ENCODE data around the gene RMND1.

The RMND1 gene

DNA sequence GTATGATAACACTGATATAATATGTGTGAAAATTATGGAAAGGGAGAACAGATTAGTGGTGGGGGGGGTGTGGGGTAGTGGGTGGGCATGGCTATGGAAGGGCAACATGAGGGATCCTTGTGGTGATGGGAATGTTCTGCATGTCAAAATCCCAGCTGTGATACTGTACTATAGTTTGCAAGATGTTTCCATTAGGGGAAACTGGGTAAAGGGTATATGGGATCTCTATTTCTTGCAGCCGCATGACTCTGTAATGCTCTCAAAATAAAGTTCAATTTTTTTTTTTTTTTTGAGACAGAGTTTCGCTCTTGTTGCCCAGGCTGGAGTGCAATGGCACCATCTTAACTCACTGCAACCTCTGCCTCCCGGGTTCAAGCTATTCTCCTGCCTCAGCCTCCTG is 74.8 kb downstream of the RMND1 start:
- Histone ChIP-seq H3K4me3 (replicated peaks; ENCODE audit: insufficient read depth, low read length) (no peak overlapping the region), H3K27me3 (ENCODE audit: insufficient read depth, poor library complexity, severe bottlenecking) (no peaks in the 10 kb centered on the region), H3K27ac (replicated peaks) (no peak overlapping the region)
- TF ChIP-seq, protein P1, sequence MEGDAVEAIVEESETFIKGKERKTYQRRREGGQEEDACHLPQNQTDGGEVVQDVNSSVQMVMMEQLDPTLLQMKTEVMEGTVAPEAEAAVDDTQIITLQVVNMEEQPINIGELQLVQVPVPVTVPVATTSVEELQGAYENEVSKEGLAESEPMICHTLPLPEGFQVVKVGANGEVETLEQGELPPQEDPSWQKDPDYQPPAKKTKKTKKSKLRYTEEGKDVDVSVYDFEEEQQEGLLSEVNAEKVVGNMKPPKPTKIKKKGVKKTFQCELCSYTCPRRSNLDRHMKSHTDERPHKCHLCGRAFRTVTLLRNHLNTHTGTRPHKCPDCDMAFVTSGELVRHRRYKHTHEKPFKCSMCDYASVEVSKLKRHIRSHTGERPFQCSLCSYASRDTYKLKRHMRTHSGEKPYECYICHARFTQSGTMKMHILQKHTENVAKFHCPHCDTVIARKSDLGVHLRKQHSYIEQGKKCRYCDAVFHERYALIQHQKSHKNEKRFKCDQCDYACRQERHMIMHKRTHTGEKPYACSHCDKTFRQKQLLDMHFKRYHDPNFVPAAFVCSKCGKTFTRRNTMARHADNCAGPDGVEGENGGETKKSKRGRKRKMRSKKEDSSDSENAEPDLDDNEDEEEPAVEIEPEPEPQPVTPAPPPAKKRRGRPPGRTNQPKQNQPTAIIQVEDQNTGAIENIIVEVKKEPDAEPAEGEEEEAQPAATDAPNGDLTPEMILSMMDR (IDR thresholded peaks at IDR 0.05; ENCODE audit: insufficient read depth, low read length), result no peak
- TF ChIP-seq POLR2AphosphoS5 (IDR thresholded peaks at IDR 0.05; ENCODE audit: low read depth) (no peak), SPI1 (IDR thresholded peaks at IDR 0.05; ENCODE audit: borderline replicate concordance, low read depth) (no peak), GABPA (IDR thresholded peaks at IDR 0.05; ENCODE audit: low read depth) (no peak)
- TF ChIP-seq, protein P2, sequence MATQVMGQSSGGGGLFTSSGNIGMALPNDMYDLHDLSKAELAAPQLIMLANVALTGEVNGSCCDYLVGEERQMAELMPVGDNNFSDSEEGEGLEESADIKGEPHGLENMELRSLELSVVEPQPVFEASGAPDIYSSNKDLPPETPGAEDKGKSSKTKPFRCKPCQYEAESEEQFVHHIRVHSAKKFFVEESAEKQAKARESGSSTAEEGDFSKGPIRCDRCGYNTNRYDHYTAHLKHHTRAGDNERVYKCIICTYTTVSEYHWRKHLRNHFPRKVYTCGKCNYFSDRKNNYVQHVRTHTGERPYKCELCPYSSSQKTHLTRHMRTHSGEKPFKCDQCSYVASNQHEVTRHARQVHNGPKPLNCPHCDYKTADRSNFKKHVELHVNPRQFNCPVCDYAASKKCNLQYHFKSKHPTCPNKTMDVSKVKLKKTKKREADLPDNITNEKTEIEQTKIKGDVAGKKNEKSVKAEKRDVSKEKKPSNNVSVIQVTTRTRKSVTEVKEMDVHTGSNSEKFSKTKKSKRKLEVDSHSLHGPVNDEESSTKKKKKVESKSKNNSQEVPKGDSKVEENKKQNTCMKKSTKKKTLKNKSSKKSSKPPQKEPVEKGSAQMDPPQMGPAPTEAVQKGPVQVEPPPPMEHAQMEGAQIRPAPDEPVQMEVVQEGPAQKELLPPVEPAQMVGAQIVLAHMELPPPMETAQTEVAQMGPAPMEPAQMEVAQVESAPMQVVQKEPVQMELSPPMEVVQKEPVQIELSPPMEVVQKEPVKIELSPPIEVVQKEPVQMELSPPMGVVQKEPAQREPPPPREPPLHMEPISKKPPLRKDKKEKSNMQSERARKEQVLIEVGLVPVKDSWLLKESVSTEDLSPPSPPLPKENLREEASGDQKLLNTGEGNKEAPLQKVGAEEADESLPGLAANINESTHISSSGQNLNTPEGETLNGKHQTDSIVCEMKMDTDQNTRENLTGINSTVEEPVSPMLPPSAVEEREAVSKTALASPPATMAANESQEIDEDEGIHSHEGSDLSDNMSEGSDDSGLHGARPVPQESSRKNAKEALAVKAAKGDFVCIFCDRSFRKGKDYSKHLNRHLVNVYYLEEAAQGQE (IDR thresholded peaks at IDR 0.05; ENCODE audit: insufficient replicate concordance, low read depth), result no peak
- no peak for DNase-seq (ENCODE audit: low read depth in 1 of 2, low spot score in 1 of 2)

DNA sequence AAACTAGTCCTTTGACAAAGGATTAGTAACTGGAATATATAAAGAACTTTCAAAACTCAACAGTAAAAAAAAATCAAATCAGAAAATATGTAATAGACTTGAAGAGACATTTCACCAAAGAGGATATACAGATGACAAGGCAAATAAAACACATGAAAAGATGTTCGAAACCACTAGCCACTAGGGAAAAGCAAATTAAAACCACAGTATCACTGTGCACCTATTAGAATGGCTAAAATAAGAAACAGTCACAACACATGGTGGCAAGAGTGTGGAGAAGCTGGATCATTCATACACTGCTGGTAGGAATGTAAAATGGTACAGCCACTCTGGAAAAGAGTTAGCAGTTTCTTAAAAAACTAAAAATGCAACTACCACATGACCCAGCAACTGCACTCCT is 75.5 kb downstream of the RMND1 start:
- Histone ChIP-seq H3K27ac (replicated peaks) (no peak overlapping the region), H3K4me3 (replicated peaks; ENCODE audit: insufficient read depth, low read length) (no peak overlapping the region), H3K27me3 (ENCODE audit: insufficient read depth, poor library complexity, severe bottlenecking) (no peaks in the 10 kb centered on the region)
- no peak for DNase-seq (ENCODE audit: low read depth in 1 of 2, low spot score in 1 of 2)
- TF ChIP-seq, protein P2 (IDR thresholded peaks at IDR 0.05; ENCODE audit: insufficient replicate concordance, low read depth), result no peak
- no peak for TF ChIP-seq GABPA (IDR thresholded peaks at IDR 0.05; ENCODE audit: low read depth)
- TF ChIP-seq SPI1 (IDR thresholded peaks at IDR 0.05; ENCODE audit: borderline replicate concordance, low read depth), result no peak
- no peak for TF ChIP-seq POLR2AphosphoS5 (IDR thresholded peaks at IDR 0.05; ENCODE audit: low read depth)
- TF ChIP-seq, protein P1 (IDR thresholded peaks at IDR 0.05; ENCODE audit: insufficient read depth, low read length), result no peak

DNA sequence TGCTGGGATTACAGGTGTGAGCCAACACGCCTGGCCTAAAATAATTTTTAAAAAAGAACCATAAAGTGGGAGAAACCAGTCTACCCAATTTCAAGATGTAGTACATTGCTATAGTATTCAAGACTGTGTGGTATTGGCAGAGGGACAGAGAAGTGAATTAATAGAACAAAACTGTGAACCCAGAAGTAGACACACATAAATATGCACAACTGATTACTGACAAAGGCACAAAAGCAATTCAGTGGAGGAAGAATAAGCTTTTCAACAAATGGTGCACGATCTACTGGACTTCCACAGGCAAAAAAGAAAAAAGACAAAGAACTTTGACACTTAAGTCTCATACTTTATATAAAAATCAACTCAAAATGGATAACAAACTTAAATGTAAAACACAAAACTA is 76.1 kb downstream of the RMND1 start:
- Histone ChIP-seq H3K27ac (replicated peaks) (no peak overlapping the region), H3K27me3 (ENCODE audit: insufficient read depth, poor library complexity, severe bottlenecking) (no peaks in the 10 kb centered on the region), H3K4me3 (replicated peaks; ENCODE audit: insufficient read depth, low read length) (no peak overlapping the region)
- no peak for TF ChIP-seq SPI1 (IDR thresholded peaks at IDR 0.05; ENCODE audit: borderline replicate concordance, low read depth)
- no peak for DNase-seq (ENCODE audit: low read depth in 1 of 2, low spot score in 1 of 2)

DNA sequence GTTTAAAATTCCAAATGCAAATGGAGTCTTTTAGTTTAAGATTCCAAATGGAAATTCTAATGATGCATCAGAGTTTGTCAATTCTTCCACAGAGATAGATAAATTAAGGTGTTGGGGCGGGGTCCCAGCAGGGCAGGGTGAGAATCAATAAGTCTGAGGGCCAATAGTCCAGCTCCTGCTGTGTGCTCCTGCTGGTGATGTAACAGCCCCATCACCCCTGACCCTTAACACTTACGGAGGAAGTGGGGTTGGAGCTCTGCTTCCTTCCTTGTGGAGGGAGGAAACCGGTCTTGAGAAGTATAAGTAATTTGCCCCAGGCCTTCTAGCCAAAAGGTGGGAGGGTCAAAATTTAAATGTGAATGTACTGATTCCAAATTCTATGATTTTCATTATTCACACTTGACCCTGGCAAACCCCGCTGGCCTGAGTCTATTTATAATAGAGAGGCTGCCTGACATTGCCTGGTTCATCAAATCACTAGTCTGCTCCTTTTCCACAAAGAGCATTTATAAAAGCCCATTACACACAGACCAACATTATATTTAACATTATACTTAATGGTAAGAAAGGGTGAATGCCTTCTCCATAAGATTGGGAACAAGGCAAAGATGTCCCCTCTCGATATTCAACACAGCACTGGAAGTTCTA is 77.8 kb downstream of the RMND1 start:
- H3K4me3 ChIP-seq (replicated peaks; ENCODE audit: insufficient read depth, low read length), result no peak overlapping the region
- DNase-seq (ENCODE audit: low read depth in 1 of 2, low spot score in 1 of 2), result peak; percentile 47 to 49
- H3K27me3 ChIP-seq (ENCODE audit: insufficient read depth, poor library complexity, severe bottlenecking), result no peaks in the 10 kb centered on the region
- TF ChIP-seq POLR2AphosphoS5 (IDR thresholded peaks at IDR 0.05; ENCODE audit: low read depth) (no peak), SPI1 (IDR thresholded peaks at IDR 0.05; ENCODE audit: borderline replicate concordance, low read depth) (peak; percentile 68; the same call in 1 of the 2 replicates), GABPA (IDR thresholded peaks at IDR 0.05; ENCODE audit: low read depth) (no peak)
- TF ChIP-seq, protein P2 (IDR thresholded peaks at IDR 0.05; ENCODE audit: insufficient replicate concordance, low read depth), result no peak
- TF ChIP-seq, protein P1 (IDR thresholded peaks at IDR 0.05; ENCODE audit: insufficient read depth, low read length), result no peak
- H3K27ac ChIP-seq (replicated peaks), result no peak overlapping the region
